ENCODE results near the gene ENDOV.

Gene ENDOV

DNA sequence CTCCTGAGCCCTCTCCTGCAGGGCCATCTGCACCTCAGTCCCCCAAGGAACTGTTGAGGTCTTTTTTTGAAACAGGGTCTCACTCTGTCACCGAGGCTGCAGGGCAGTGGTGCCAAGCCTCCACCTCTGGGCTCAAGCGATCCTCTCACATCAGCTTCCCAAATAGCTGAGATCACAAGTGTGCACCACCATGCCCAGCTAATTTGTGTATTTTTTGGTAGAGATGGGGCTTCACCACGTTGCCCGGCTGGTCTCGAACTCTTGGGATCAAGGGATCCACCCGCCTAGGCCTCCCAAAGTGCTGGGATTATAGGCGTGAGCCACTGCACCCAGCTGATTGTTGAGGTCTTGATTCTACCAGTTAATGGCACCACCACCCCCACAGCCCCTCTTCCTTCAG is 27.9 kb upstream of the ENDOV start:
- H4K20me1 ChIP-seq (ENCODE audit: insufficient read depth, low read length, poor library complexity, severe bottlenecking), result peaks cover 2% of the 10 kb centered on the region
- H3K36me3 ChIP-seq (ENCODE audit: insufficient read depth, low read length), result peaks cover 56% of the 10 kb centered on the region; the same call in 1 of the 2 replicates
- H3F3A ChIP-seq (ENCODE audit: low read depth), result no peaks in the 10 kb centered on the region
- no peak overlapping the region for H3K4me3 ChIP-seq (ENCODE audit: low read length, poor library complexity, severe bottlenecking)
- no peak overlapping the region for H2AFZ ChIP-seq (ENCODE audit: low read length)
- no peaks in the 10 kb centered on the region for H3K9me3 ChIP-seq (ENCODE audit: insufficient read depth, low read depth, low read length)
- no peaks in the 10 kb centered on the region for H3K79me2 ChIP-seq (ENCODE audit: insufficient read depth, low read length)
- TF ChIP-seq, protein P1, sequence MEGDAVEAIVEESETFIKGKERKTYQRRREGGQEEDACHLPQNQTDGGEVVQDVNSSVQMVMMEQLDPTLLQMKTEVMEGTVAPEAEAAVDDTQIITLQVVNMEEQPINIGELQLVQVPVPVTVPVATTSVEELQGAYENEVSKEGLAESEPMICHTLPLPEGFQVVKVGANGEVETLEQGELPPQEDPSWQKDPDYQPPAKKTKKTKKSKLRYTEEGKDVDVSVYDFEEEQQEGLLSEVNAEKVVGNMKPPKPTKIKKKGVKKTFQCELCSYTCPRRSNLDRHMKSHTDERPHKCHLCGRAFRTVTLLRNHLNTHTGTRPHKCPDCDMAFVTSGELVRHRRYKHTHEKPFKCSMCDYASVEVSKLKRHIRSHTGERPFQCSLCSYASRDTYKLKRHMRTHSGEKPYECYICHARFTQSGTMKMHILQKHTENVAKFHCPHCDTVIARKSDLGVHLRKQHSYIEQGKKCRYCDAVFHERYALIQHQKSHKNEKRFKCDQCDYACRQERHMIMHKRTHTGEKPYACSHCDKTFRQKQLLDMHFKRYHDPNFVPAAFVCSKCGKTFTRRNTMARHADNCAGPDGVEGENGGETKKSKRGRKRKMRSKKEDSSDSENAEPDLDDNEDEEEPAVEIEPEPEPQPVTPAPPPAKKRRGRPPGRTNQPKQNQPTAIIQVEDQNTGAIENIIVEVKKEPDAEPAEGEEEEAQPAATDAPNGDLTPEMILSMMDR (conservative IDR thresholded peaks at IDR 0.05; ENCODE audit: low read length), result no peak
- no peak for TF ChIP-seq EZH2phosphoT487 (IDR thresholded peaks at IDR 0.05; ENCODE audit: borderline replicate concordance)
- no peaks in the 10 kb centered on the region for H3K4me1 ChIP-seq (ENCODE audit: insufficient read depth, low read length, poor library complexity, severe bottlenecking)
- H3K9me2 ChIP-seq (replicated peaks; ENCODE audit: low read depth, low read length), result no peaks in the 10 kb centered on the region
- no peaks in the 10 kb centered on the region for H3K27me3 ChIP-seq (ENCODE audit: insufficient read depth, low read length, poor library complexity, severe bottlenecking)
- no peak overlapping the region for H3K4me2 ChIP-seq (ENCODE audit: low read depth, low read length, poor library complexity, severe bottlenecking)
- H3K9ac ChIP-seq (ENCODE audit: low read depth, low read length, poor library complexity, severe bottlenecking), result no peak overlapping the region

DNA sequence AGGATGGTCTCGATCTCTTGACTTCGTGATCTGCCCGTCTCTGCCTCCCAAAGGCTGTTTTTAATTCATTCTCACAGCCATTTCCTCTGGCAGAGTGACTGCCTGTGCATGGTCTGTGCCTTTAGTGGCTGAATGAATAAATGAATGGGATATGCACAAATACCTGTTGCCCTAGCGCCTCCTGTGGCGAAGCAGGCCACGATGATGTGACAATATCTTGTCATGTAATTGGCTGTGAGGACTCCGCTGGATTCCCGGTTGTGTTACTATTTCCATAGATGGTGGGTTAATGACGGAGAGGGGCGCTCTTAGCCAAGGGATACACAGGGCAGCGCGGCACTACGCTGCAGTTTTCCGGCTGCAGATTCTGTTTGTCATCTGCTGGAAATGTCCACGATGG is 26.8 kb upstream of the ENDOV start:
- Histone ChIP-seq H3K4me2 (ENCODE audit: low read depth, low read length, poor library complexity, severe bottlenecking) (no peak overlapping the region), H3K9ac (ENCODE audit: low read depth, low read length, poor library complexity, severe bottlenecking) (no peak overlapping the region), H3K36me3 (ENCODE audit: insufficient read depth, low read length) (peaks cover 49% of the 10 kb centered on the region; the same call in 1 of the 2 replicates), H2AFZ (ENCODE audit: low read length) (no peak overlapping the region), H3K27me3 (ENCODE audit: insufficient read depth, low read length, poor library complexity, severe bottlenecking) (no peaks in the 10 kb centered on the region), H3K9me2 (replicated peaks; ENCODE audit: low read depth, low read length) (no peaks in the 10 kb centered on the region), H3K79me2 (ENCODE audit: insufficient read depth, low read length) (no peaks in the 10 kb centered on the region), H3K4me1 (ENCODE audit: insufficient read depth, low read length, poor library complexity, severe bottlenecking) (no peaks in the 10 kb centered on the region), H3F3A (ENCODE audit: low read depth) (no peaks in the 10 kb centered on the region), H3K4me3 (ENCODE audit: low read length, poor library complexity, severe bottlenecking) (no peak overlapping the region), H3K9me3 (ENCODE audit: insufficient read depth, low read depth, low read length) (no peaks in the 10 kb centered on the region), H4K20me1 (ENCODE audit: insufficient read depth, low read length, poor library complexity, severe bottlenecking) (peaks cover 2% of the 10 kb centered on the region)
- TF ChIP-seq, protein P1 (conservative IDR thresholded peaks at IDR 0.05; ENCODE audit: low read length), result no peak
- no peak for TF ChIP-seq EZH2phosphoT487 (IDR thresholded peaks at IDR 0.05; ENCODE audit: borderline replicate concordance)

DNA sequence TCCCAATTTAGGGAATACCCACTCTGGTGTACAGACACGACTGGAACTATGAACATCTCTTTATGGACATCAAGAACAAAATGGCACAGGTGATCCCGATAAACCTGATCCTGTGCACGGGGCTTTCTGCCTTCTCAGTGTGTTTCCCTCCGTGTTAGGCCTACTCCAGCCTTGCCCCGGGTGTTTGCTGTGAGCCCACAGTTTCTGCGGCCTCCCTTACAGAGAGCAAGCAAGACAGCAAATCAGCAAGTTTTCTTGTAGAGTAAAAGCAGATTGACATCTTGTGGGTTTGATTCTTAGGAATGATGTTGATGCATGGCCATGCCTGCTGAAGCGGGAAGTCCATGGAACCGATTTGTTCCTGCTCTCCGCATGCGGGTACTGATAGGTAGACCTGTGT is 26.4 kb upstream of the ENDOV start:
- H3K27me3 ChIP-seq (ENCODE audit: insufficient read depth, low read length, poor library complexity, severe bottlenecking), result no peaks in the 10 kb centered on the region
- no peak overlapping the region for H2AFZ ChIP-seq (ENCODE audit: low read length)

More for the DNA sequence above, 26.4 kb upstream of the ENDOV start:
- no peak overlapping the region for H3K4me3 ChIP-seq (ENCODE audit: low read length, poor library complexity, severe bottlenecking)
- H4K20me1 ChIP-seq (ENCODE audit: insufficient read depth, low read length, poor library complexity, severe bottlenecking), result peaks cover under 1% of the 10 kb centered on the region
- no peak overlapping the region for H3K4me2 ChIP-seq (ENCODE audit: low read depth, low read length, poor library complexity, severe bottlenecking)
- no peaks in the 10 kb centered on the region for H3F3A ChIP-seq (ENCODE audit: low read depth)
- H3K9me3 ChIP-seq (ENCODE audit: insufficient read depth, low read depth, low read length), result no peaks in the 10 kb centered on the region
- peaks cover 53% of the 10 kb centered on the region; the same call in 1 of the 2 replicates for H3K36me3 ChIP-seq (ENCODE audit: insufficient read depth, low read length)
- no peaks in the 10 kb centered on the region for H3K9me2 ChIP-seq (replicated peaks; ENCODE audit: low read depth, low read length)
- no peak for TF ChIP-seq EZH2phosphoT487 (IDR thresholded peaks at IDR 0.05; ENCODE audit: borderline replicate concordance)
- TF ChIP-seq, protein P1 (conservative IDR thresholded peaks at IDR 0.05; ENCODE audit: low read length), result no peak
- no peaks in the 10 kb centered on the region for H3K4me1 ChIP-seq (ENCODE audit: insufficient read depth, low read length, poor library complexity, severe bottlenecking)
- no peak overlapping the region for H3K9ac ChIP-seq (ENCODE audit: low read depth, low read length, poor library complexity, severe bottlenecking)
- H3K79me2 ChIP-seq (ENCODE audit: insufficient read depth, low read length), result no peaks in the 10 kb centered on the region

All from Loucy (cell line).